ENCODE results near the gene ADCY9. TPM values are rescaled to one million over a fixed set of nuclear protein-coding genes. Genes with fewer than 3 reads are reported as not detected.

ADCY9 gene
- total and polyA plus RNA-seq, 12 donors = 2.3 to 37.6 (median 17.8) TPM

DNA sequence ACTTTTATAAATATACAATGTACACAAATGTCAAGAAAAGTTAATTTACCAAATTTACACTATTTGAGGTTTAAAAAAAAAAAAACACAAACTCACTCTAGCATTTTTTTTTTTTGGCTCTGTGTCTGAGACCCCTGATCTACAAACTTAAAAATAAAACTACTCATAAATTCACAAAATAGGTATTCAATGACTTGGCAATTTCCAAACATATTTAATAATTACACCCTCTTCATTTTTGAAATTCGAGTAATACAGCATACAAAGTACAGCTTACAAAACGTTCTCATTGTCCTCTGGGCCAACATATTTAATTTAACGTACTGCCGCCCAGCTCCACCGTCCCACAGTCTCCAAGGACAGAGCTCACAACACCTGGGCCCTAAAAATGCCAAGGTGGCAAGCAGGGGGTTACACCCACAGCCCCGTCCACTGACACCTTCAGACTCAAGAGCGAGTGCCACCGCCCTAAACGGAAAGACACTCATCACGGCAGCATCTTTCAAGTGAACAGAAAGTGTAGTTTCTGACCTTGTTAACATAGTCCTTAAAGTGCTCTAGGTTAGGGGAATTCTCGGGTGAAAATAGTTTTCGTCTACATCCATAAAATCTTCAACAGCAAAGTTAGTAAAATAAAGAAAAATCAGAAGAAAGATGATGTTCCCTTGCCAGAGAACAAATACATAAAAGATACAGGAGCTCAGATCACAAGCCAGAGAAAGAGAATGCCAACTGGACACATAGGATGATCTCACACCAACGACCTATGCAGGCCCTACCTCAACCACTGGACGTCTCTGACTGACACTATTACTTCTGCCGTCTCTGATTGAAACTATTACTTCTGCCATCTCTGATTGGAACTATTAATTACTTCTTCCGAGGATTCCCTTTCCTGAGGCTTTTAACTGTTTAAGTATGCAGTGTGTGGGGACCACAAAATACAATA lies 4.2 kb downstream of the ADCY9 start:
- no peak overlapping the region for H3K27ac ChIP-seq
- H3K36me3 ChIP-seq (replicated peaks in 1 of 2) = no peaks in the 10 kb centered on the region
- WGBS, 4 donors = 39 to 60% (median 53%) methylated on average over 15 to 16 of the region's 16 CpGs
- peaks cover 4 to 47% of the 10 kb centered on the region in 2 donors for H3K4me1 ChIP-seq (replicated peaks in 1 of 2)
- DNase-seq = no peak
- no peak for TF ChIP-seq POLR2A (IDR thresholded peaks at IDR 0.05)
- no peak for TF ChIP-seq CTCF (IDR thresholded peaks at IDR 0.05)
- intact Hi-C loops (cut with DNase I) = loop anchor here in 1 of 2 donors (5.0 to 10.0 kb wide), 3 partner anchors 57 to 133 kb away; partner anchors contain the start of gene SRL
- H3K27me3 ChIP-seq = no peaks in the 10 kb centered on the region
- peak overlapping the region in 1 of 4 donors; percentile 6 for H3K4me3 ChIP-seq
- H3K9me3 ChIP-seq (replicated peaks in 1 of 3) = no peaks in the 10 kb centered on the region

DNA sequence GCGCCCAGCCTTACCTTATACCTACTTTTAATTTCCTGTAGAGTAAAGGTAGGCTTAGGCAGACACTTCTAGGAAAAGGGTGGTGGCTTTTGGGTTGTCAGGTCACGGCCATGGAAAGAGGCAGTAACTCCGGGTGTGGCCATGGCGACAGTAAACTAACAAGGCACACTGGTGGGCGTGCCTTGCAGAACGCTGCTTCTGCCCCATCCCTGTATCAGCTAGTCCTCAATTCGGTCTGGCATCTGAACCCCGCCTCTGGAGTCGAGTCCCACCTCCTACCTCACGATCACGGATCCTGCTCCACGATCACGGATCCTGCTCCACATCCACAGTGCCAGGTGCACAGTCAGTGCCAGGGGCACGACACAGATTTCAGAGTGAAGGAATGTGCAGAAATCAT lies 5.6 kb downstream of the ADCY9 start:
- Histone ChIP-seq H3K4me1 (replicated peaks in 1 of 2) (peaks cover 0 to 42% of the 10 kb centered on the region in 2 donors), H3K36me3 (replicated peaks in 1 of 2) (no peaks in the 10 kb centered on the region), H3K4me3 (peak overlapping the region in 1 of 4 donors; percentile 6), H3K27me3 (no peaks in the 10 kb centered on the region), H3K9me3 (replicated peaks in 1 of 3) (no peaks in the 10 kb centered on the region), H3K27ac (no peak overlapping the region)
- DNase-seq = no peak
- intact Hi-C loops (cut with DNase I) = loop anchor here in 1 of 2 donors (5.0 to 10.0 kb wide), 3 partner anchors 56 to 134 kb away; partner anchors contain the start of gene SRL
- WGBS, 4 donors = 92 to 95% (median 93%) methylated on average over 14 of the region's 14 CpGs
- TF ChIP-seq CTCF (IDR thresholded peaks at IDR 0.05) (no peak), POLR2A (IDR thresholded peaks at IDR 0.05) (no peak)

DNA sequence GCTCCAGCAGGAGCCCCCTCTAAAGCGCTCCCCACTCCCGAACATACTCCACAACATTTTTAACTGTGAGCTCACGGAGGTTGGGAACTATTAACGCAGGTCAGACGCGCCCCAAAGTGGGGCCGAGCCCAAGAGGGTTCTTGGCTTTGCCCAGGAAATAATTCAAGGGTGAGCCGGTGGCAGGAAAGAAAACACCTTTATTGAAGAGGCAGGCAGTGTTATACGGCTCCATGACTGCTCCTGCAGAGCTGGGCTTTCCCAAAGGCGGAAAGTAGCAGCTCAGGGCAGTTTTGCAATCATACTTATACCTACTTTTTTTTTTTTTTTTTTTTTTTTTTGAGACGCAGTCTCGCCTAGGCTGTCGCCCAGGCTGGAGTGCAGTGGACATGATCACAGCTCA lies 6.2 kb downstream of the ADCY9 start:
- H3K4me3 ChIP-seq = no peak overlapping the region
- no peaks in the 10 kb centered on the region for H3K9me3 ChIP-seq (replicated peaks in 1 of 3)
- H3K27me3 ChIP-seq = no peaks in the 10 kb centered on the region
- no peak overlapping the region for H3K27ac ChIP-seq
- TF ChIP-seq POLR2A (IDR thresholded peaks at IDR 0.05) (no peak), CTCF (IDR thresholded peaks at IDR 0.05) (no peak)
- no peaks in the 10 kb centered on the region for H3K36me3 ChIP-seq (replicated peaks in 1 of 2)
- intact Hi-C loops (cut with DNase I) = loop anchor here in 1 of 2 donors (5.0 to 10.0 kb wide), 3 partner anchors 55 to 135 kb away; partner anchors contain the start of gene SRL
- no peak for DNase-seq
- 93 to 97% (median 94%) methylated on average over 12 to 13 of the region's 13 CpGs for WGBS, 4 donors
- H3K4me1 ChIP-seq (replicated peaks in 1 of 2) = peaks cover 0 to 38% of the 10 kb centered on the region in 2 donors

DNA sequence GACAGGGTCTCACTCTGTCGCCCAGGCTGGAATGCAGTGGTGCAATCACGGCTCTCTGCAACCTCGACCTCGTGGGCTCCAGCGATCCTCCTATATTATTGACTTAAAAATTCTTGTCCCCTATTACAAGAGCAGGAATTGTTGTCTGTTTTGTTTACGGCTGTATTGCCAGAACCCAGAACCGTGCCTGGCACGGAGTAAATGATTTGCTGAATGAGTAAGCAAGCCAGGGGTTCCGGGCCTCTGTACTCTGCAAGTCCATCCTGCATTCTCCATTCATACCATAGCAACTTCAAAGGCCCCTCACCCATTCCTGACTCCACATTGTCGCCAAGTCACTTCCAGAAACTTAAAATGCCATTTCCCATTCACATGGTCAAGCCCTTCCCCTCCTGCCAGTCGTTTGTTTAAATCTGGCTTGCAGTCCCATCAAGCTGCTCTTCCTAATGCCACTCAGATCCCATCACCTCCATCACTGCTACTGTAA lies 6.9 kb downstream of the ADCY9 start:
- no peaks in the 10 kb centered on the region for H3K36me3 ChIP-seq (replicated peaks in 1 of 2)
- DNase-seq = no peak
- H3K27ac ChIP-seq = no peak overlapping the region
- H3K27me3 ChIP-seq = no peaks in the 10 kb centered on the region
- WGBS, 4 donors = 86 to 90% (median 88%) methylated on average over 11 of the region's 11 CpGs
- no peak overlapping the region for H3K4me3 ChIP-seq
- TF ChIP-seq POLR2A (IDR thresholded peaks at IDR 0.05) (no peak), CTCF (IDR thresholded peaks at IDR 0.05) (no peak)
- H3K9me3 ChIP-seq (replicated peaks in 1 of 3) = no peaks in the 10 kb centered on the region
- H3K4me1 ChIP-seq (replicated peaks in 1 of 2) = peaks cover 0 to 31% of the 10 kb centered on the region in 2 donors
- intact Hi-C loops (cut with DNase I) = no loop called here
